ENCODE results near the gene SLC26A8. TPM values are rescaled to one million over a fixed set of nuclear protein-coding genes. Genes with fewer than 3 reads are reported as not detected.

The SLC26A8 gene
- total RNA-seq, 4 donors from 2014 or later, result 0.13 to 0.89 (median 0.60) TPM

GRCh38 chr6:35898003-35898402 lies 126.4 kb downstream of the SLC26A8 start:
- intact Hi-C loops (cut with DNase I), result no loop called here
- H3K27me3 ChIP-seq, result no peaks in the 10 kb centered on the region
- TF ChIP-seq CTCF (IDR thresholded peaks at IDR 0.05) (no peak), POLR2A (IDR thresholded peaks at IDR 0.05) (no peak)

GRCh38 chr6:35897486-35897885 lies 127.0 kb downstream of the SLC26A8 start:
- 86 to 97% methylated on average over 4 of the region's 4 CpGs for WGBS, 2 donors
- Histone ChIP-seq H3K27me3 (no peaks in the 10 kb centered on the region), H3K4me3 (replicated peaks in 1 of 3) (no peak overlapping the region), H3K36me3 (no peaks in the 10 kb centered on the region), H3K27ac (no peak overlapping the region), H3K9me3 (no peaks in the 10 kb centered on the region), H3K4me1 (no peaks in the 10 kb centered on the region)
- no peak for DNase-seq
- intact Hi-C loops (cut with DNase I), result no loop called here
- no peak for TF ChIP-seq POLR2A (IDR thresholded peaks at IDR 0.05)
- no peak for TF ChIP-seq CTCF (IDR thresholded peaks at IDR 0.05)

More at GRCh38 chr6:35898003-35898402, 126.4 kb downstream of the SLC26A8 start:
- H3K4me1 ChIP-seq, result no peaks in the 10 kb centered on the region
- WGBS, 2 donors, result 96 to 98% methylated on average over 2 of the region's 2 CpGs
- no peak overlapping the region for H3K4me3 ChIP-seq (replicated peaks in 1 of 3)
- H3K9me3 ChIP-seq, result no peaks in the 10 kb centered on the region
- H3K27ac ChIP-seq, result no peak overlapping the region
- DNase-seq, result no peak
- H3K36me3 ChIP-seq, result no peaks in the 10 kb centered on the region

- WGBS, 2 donors, result 96 to 98% methylated on average over 3 of the region's 3 CpGs
- H3K27ac ChIP-seq, result no peak overlapping the region
- H3K4me3 ChIP-seq (replicated peaks in 1 of 3), result no peak overlapping the region
- TF ChIP-seq POLR2A (IDR thresholded peaks at IDR 0.05) (no peak), CTCF (IDR thresholded peaks at IDR 0.05) (no peak)
- no peaks in the 10 kb centered on the region for H3K27me3 ChIP-seq
- H3K9me3 ChIP-seq, result no peaks in the 10 kb centered on the region
- H3K4me1 ChIP-seq, result no peaks in the 10 kb centered on the region
- DNase-seq, result no peak
- intact Hi-C loops (cut with DNase I), result no loop called here
- H3K36me3 ChIP-seq, result no peaks in the 10 kb centered on the region
Observed at GRCh38 chr6:35897036-35897435, 127.4 kb downstream of the SLC26A8 start.

- DNase-seq, result no peak
- Histone ChIP-seq H3K4me1 (no peaks in the 10 kb centered on the region), H3K4me3 (replicated peaks in 1 of 3) (no peak overlapping the region), H3K9me3 (no peaks in the 10 kb centered on the region), H3K27me3 (no peaks in the 10 kb centered on the region), H3K36me3 (no peaks in the 10 kb centered on the region), H3K27ac (no peak overlapping the region)
- TF ChIP-seq POLR2A (IDR thresholded peaks at IDR 0.05), result no peak
- no peak for TF ChIP-seq CTCF (IDR thresholded peaks at IDR 0.05)
- WGBS, 2 donors, result 93 to 98% methylated on average over 1 of the region's 1 CpG
- intact Hi-C loops (cut with DNase I), result no loop called here
Observed at GRCh38 chr6:35896228-35896627, 128.2 kb downstream of the SLC26A8 start.

- no peak for DNase-seq
- no peak overlapping the region for H3K4me3 ChIP-seq (replicated peaks in 1 of 3)
- H3K36me3 ChIP-seq, result no peaks in the 10 kb centered on the region
- H3K4me1 ChIP-seq, result no peaks in the 10 kb centered on the region
- no peaks in the 10 kb centered on the region for H3K9me3 ChIP-seq
- WGBS, 2 donors, result 94 to 98% methylated on average over 3 of the region's 3 CpGs
- no peak for TF ChIP-seq POLR2A (IDR thresholded peaks at IDR 0.05)
- no peak for TF ChIP-seq CTCF (IDR thresholded peaks at IDR 0.05)
- H3K27me3 ChIP-seq, result no peaks in the 10 kb centered on the region
- intact Hi-C loops (cut with DNase I), result no loop called here
- H3K27ac ChIP-seq, result no peak overlapping the region
Observed at GRCh38 chr6:35895560-35895959, 128.9 kb downstream of the SLC26A8 start.
